ENCODE data around the gene LRGUK.

Gene LRGUK

DNA sequence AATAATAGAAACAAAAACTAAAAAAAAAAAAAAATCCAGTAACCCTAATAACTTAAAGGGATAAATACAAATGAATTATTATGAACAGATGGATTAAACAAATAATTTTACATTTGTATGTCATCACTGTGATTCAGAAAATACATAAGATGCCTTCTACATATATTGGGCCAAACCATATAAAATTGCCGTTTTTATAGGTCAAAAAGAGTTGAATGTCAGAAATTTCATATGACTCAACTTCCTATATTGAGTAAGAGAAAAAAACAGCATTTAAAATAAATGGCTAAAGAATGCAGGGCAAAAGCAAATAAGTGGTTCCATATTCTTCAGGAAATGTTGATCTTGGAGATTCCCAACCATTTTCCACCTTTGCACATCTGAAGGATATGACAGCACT lies 180.2 kb downstream of the LRGUK start:
- DNase-seq, result no peak

DNA sequence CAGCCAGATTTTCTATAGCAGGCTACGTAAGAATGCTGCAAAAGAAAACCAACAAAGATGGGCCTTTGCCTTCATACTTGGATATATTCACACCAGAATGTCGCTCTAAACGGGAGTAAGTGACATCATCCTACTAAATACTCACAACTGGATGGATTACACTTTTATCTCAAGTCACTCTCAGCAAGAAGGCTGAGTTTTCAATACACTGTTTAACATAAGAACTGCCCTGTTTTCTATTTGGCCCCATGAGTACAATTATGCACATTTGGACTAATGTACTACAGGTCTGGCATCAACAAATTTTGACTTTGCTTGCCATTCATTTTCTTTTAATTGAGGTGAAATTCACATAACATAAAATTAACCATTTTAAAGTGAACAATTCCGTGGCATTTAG lies 181.4 kb downstream of the LRGUK start:
- DNase-seq, result no peak

DNA sequence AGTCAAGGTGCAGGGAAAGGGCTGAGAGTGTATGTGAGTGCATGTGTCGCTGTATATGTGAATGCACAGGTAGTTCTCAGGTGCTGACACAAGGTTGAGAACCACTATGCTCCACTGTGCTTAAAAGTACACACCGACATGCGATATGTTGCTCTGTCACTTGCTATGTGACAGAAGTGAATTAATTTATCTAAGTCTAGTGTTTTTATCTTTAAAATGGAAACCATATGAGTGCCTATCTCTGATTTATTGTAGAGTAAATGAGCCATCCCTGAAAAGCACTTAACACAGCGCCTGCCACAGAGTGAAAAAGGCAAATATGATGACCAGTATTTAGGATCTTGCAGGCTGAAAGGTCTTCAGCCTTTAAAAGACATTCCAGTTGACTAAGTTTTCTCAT lies 184.7 kb downstream of the LRGUK start:
- DNase-seq, result no peak

DNA sequence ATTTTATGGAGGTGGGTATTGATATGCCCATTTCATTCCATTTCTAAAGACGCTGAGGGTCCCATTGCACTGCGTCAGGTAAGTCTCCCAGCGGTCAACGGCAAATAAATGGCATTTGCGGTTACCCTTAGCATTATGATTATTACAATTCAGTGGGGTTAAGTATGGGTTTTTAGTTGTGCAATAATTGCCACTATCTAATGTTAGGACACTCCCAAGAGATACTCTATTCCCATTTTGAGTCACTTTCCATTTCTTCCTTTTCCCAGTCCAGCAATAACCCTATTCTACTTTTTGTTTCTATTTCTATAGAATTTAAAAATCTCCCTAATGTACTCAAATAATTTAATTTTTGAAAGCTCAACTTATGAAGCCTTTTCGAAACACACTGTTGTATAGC lies 185.6 kb downstream of the LRGUK start:
- no peak for DNase-seq

DNA sequence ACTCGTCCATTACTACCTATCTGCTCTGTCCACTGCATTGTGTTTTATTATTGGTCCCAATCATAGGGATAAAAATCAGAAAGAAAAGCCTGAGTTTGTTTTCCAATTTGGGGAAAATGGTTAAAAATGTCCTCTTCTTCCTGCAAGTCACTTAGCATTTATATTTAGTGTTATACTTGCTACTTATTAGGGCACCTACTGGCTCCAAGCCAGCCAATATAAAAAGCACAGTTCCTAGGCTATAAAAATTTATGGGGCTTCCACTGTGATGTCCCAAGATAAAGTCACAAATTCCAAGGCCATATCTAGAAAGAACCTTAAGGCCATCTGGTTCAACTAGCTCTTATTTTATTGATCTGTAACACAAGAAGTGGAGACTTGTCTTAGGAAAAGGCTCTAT lies 186.4 kb downstream of the LRGUK start:
- no peak for DNase-seq
